ENCODE results near the gene CREB3.
A peak's percentile ranks its signal among the peaks of the same experiment; 100 is the strongest.

The CREB3 gene

DNA sequence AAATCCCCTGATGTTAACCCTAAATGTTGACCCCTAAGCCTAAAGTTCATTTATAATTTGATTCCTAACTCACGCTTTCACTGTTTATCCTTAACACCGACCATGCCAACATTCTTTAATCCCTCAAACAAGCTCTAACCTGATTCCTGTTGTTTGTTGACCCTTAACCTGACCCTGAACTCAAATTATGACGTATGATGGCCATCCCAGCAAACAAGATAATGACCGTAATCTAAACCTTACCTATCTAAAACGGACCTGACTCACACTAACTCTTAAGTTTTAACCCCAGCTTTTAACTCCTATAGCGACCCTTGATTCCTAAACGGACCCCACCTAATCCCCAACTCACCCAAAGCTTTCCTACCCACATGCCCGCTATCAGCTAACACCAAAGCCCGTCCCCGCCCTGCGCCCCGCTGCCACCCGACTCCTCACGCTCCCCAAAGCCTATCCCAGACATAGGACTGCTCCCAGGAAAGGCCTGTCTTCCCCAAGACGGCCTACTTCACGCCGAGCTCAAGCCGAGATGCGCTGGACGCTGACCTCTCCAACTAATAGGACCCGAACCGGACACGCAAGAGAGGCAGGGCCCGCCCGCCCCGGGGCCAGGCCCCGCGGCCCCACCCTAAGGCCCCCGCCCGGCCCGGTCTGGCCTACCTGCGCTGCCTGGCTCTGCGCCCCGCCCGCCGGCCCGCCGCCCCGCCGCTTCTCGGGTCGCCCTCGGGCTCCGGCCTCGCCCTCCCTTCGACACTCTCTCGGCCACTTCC is 866 bp upstream of the CREB3 start:
- peak overlapping the region; percentile 94 for H3K4me3 ChIP-seq (ENCODE audit: low read depth, low read length)

DNA sequence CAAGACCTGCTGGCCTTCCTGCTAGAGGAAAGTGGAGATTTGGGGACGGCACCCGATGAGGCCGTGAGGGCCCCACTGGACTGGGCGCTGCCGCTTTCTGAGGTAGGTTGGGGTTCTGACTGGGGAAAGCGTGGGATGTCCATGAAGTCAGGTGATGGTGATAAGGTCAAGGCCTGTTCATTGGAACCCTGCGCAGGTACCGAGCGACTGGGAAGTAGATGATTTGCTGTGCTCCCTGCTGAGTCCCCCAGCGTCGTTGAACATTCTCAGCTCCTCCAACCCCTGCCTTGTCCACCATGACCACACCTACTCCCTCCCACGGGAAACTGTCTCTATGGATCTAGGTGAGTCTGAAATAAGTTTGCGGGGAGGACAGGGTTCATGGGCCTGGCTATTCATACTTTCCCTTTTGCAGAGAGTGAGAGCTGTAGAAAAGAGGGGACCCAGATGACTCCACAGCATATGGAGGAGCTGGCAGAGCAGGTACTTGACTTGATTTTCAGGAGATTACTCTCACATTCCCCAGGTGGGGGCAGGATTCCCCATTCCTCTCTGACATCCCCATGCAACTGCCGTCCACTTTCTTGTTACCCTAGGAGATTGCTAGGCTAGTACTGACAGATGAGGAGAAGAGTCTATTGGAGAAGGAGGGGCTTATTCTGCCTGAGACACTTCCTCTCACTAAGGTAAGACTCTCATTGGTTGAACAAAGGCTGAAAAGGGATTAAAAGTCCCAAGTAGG is 505 bp downstream of the CREB3 start:
- TF ChIP-seq, protein P1, sequence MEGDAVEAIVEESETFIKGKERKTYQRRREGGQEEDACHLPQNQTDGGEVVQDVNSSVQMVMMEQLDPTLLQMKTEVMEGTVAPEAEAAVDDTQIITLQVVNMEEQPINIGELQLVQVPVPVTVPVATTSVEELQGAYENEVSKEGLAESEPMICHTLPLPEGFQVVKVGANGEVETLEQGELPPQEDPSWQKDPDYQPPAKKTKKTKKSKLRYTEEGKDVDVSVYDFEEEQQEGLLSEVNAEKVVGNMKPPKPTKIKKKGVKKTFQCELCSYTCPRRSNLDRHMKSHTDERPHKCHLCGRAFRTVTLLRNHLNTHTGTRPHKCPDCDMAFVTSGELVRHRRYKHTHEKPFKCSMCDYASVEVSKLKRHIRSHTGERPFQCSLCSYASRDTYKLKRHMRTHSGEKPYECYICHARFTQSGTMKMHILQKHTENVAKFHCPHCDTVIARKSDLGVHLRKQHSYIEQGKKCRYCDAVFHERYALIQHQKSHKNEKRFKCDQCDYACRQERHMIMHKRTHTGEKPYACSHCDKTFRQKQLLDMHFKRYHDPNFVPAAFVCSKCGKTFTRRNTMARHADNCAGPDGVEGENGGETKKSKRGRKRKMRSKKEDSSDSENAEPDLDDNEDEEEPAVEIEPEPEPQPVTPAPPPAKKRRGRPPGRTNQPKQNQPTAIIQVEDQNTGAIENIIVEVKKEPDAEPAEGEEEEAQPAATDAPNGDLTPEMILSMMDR (IDR thresholded peaks at IDR 0.05; ENCODE audit: borderline replicate concordance, insufficient read depth, low read depth, low read length) = no peak
- peak overlapping the region; percentile 94 for H3K4me3 ChIP-seq (ENCODE audit: low read depth, low read length)

More for the DNA sequence above, 866 bp upstream of the CREB3 start:
- TF ChIP-seq, protein P1 (IDR thresholded peaks at IDR 0.05; ENCODE audit: borderline replicate concordance, insufficient read depth, low read depth, low read length) = no peak

DNA sequence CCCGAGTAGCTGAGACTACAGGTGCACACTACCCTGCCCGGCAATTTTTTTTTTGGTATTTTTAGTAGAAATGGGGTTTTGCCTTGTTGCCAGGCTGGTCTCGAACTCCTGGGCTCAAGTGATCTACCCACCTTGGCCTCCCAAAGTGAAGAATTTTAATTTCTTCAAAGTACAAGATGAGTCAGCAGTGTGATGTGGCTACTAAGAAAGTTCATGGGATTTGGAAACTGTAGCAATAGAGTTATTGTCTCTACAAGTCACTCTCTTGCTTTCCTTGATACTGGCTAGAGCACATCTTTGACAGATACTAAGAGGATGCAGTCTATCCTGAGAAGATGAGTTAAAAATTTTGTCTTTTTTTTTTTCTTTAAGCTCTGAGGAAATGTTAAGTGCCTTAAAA is 1.6 kb downstream of the CREB3 start:
- H3K4me3 ChIP-seq (ENCODE audit: low read depth, low read length) = no peak overlapping the region
- TF ChIP-seq, protein P1 (IDR thresholded peaks at IDR 0.05; ENCODE audit: borderline replicate concordance, insufficient read depth, low read depth, low read length) = no peak

DNA sequence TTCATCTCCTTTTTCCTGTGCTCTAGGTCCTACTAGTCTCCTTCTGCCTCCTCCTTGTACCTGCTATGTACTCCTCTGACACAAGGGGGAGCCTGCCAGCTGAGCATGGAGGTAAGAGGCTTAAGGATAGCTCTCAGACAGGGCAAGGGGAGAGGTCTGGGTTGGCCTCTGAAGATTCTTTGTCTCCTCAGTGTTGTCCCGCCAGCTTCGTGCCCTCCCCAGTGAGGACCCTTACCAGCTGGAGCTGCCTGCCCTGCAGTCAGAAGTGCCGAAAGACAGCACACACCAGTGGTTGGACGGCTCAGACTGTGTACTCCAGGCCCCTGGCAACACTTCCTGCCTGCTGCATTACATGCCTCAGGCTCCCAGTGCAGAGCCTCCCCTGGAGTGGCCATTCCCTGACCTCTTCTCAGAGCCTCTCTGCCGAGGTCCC is 3.8 kb downstream of the CREB3 start:
- TF ChIP-seq, protein P1 (IDR thresholded peaks at IDR 0.05; ENCODE audit: borderline replicate concordance, insufficient read depth, low read depth, low read length) = peak; percentile 90

DNA sequence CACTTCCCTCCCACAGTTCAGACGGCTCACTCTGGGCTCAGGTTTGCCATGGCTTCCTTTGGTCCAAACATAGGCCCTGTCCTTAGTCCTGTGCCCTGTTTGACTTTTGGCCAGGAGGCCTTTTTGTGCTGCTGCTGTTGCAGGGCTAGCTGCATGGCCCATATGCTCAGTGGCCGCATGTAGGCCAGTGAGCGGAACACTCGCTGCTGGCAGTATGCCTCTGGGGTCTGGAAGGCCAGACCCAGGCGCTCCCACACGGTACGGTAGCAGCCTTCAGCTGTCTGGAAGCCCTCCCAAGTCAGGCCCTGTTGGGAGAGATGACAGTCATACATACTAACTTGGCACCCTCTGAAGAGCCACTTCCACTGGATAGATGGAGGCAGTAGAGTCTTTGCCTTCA is 4.7 kb downstream of the CREB3 start:
- TF ChIP-seq, protein P1 (IDR thresholded peaks at IDR 0.05; ENCODE audit: borderline replicate concordance, insufficient read depth, low read depth, low read length) = no peak
- no peak overlapping the region for H3K4me3 ChIP-seq (ENCODE audit: low read depth, low read length)

More for the DNA sequence above, 3.8 kb downstream of the CREB3 start:
- no peak overlapping the region for H3K4me3 ChIP-seq (ENCODE audit: low read depth, low read length)

DNA sequence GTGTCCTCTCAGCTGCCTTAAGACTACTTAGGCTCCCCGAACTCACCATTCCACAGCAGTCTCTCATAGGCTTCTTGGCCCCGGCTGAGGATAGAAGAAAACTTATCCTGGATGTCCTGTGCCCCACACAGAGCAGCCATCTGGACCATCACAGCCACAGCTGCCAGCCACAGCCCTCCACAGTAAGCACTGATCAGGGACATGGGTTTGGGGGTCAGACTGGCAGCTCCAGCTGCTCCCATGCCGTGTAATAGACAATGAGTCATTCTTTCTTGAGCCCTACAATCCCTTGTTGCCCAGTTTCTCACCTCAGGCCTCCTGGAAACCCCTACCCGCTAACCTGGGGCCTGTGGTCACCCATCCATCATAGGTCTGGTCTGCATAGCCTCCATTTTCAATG is 5.7 kb downstream of the CREB3 start:
- TF ChIP-seq, protein P1 (IDR thresholded peaks at IDR 0.05; ENCODE audit: borderline replicate concordance, insufficient read depth, low read depth, low read length) = no peak
- no peak overlapping the region for H3K4me3 ChIP-seq (ENCODE audit: low read depth, low read length)

All from GM12875 (cell line).